H1 (cell line): ENCODE measurements around the gene BCAM. TPM values are rescaled to one million over a fixed set of nuclear protein-coding genes. Genes with fewer than 3 reads are reported as not detected.

Experiments
- CTCF ChIA-PET: fragments of 300-600 bp; sonication (Branson Sonifier 250); formaldehyde crosslinking; loops from one replicate; lab custom pipeline; 2021; ENCODE audit not compliant: partially characterized antibody; lab: Charles Lee
- POLR2A ChIA-PET: fragments of 300-600 bp; sonication (Branson Sonifier 250); formaldehyde crosslinking; loops from one replicate; lab custom pipeline; 2021; ENCODE audit warnings: inconsistent platforms; ENCODE audit not compliant: partially characterized antibody; lab: Charles Lee
- DNase-seq, 2 experiments: peaks; one replicate each; pipeline versions ENCODE4 v3.0.0 to v3.0.0-alpha.2; 2010 to 2022; ENCODE audit warnings: low spot score in 2 of 2, low read depth in 1 of 2, mixed read lengths in 1 of 2
- FAIRE-seq: peaks from 2 replicates; lab custom pipeline; 2011; peaks lifted over from hg19 to GRCh38; lab: Jason Lieb, UNC
- H2AFZ ChIP-seq: 2 replicates; pipeline ENCODE4 v1.8.1; 2012; ENCODE audit warnings: low read length, inconsistent platforms
- H2AK5ac ChIP-seq: 2 replicates; pipeline ENCODE4 v1.6.1; 2013; ENCODE audit warnings: low read depth, low read length
- H2BK120ac ChIP-seq: replicated peaks from 2 replicates; pipeline ENCODE3; 2013; ENCODE audit warnings: low read depth, low read length, inconsistent platforms
- H2BK12ac ChIP-seq: 2 replicates; pipeline ENCODE4 v1.6.1; 2013; ENCODE audit warnings: low read depth, low read length
- H2BK15ac ChIP-seq: 2 replicates; pipeline ENCODE4 v1.6.1; 2013; ENCODE audit warnings: low read length
- H2BK20ac ChIP-seq: 2 replicates; pipeline ENCODE4 v1.6.1; 2013; ENCODE audit warnings: low read length
- H2BK5ac ChIP-seq: 2 replicates; pipeline ENCODE4 v1.6.1; 2013; ENCODE audit warnings: low read depth, low read length
- H3K14ac ChIP-seq: 2 replicates; pipeline ENCODE4 v1.6.1; 2013; ENCODE audit warnings: inconsistent platforms; ENCODE audit not compliant: insufficient read length
- H3K18ac ChIP-seq: 2 replicates; pipeline ENCODE4 v1.6.1; 2013; ENCODE audit warnings: low read length; ENCODE audit errors: extremely low read depth
- H3K23ac ChIP-seq: 2 replicates; pipeline ENCODE4 v1.6.1; 2013; ENCODE audit warnings: inconsistent platforms; ENCODE audit not compliant: insufficient read length
- H3K23me2 ChIP-seq: 2 replicates; pipeline ENCODE4 v1.6.1; 2013; ENCODE audit warnings: low read depth, low read length
- H3K27ac ChIP-seq: 2 replicates; pipeline ENCODE4 v1.6.1; 2011; ENCODE audit warnings: low read depth, low read length, inconsistent platforms
- H3K27me3 ChIP-seq, 4 experiments: replicated peaks in 1 of 4; 1 replicate in 1 of 4; 2 replicates in 3 of 4; pipeline versions ENCODE4 v1.6.1 to v1.8.1; 2011 to 2013; ENCODE audit warnings: low read length in 3 of 4, mild to moderate bottlenecking in 3 of 4, inconsistent platforms in 2 of 4, mixed read lengths in 2 of 4, moderate library complexity in 1 of 4; ENCODE audit not compliant: control insufficient read depth in 3 of 4, insufficient read depth in 3 of 4; ENCODE audit errors: extremely low read depth in 1 of 4
- H3K36me3 ChIP-seq, 4 experiments: 2 replicates each; pipeline versions ENCODE4 v1.6.1 to v1.8.1; 2011 to 2013; ENCODE audit warnings: mild to moderate bottlenecking in 4 of 4, low read length in 3 of 4, moderate library complexity in 2 of 4, control low read depth in 1 of 4, inconsistent platforms in 1 of 4; ENCODE audit not compliant: insufficient read depth in 4 of 4, control insufficient read depth in 2 of 4
- H3K4ac ChIP-seq: replicated peaks from 2 replicates; pipeline ENCODE3; 2013; ENCODE audit warnings: low read length, low read depth, mixed read lengths, inconsistent platforms; ENCODE audit not compliant: insufficient read length
- H3K4me1 ChIP-seq, 4 experiments: replicated peaks in 1 of 4; 1 replicate in 1 of 4; 2 replicates in 3 of 4; pipeline versions ENCODE4 v1.6.1 to v1.8.1; 2011 to 2013; ENCODE audit warnings: low read length in 3 of 4, inconsistent platforms in 2 of 4, mixed read lengths in 1 of 4; ENCODE audit not compliant: insufficient read depth in 4 of 4, control insufficient read depth in 3 of 4
- H3K4me2 ChIP-seq, 2 experiments: 2 replicates each; pipeline versions ENCODE4 v1.6.1 to v1.8.1; 2011 to 2013; ENCODE audit warnings: low read depth in 2 of 2, low read length in 2 of 2, control low read depth in 1 of 2, inconsistent platforms in 1 of 2, mild to moderate bottlenecking in 1 of 2; ENCODE audit not compliant: insufficient read depth in 1 of 2
- H3K4me3 ChIP-seq, 4 experiments: fragments of 200-600, 300-600 bp in 1 of 4; sonication (generic), shearing (Covaris generic), sonication (Bioruptor Twin) in 1 of 4; 2 replicates each; pipeline versions ENCODE4 v1.5.1 to v1.8.1; 2011 to 2016; ENCODE audit warnings: low read length in 4 of 4, low read depth in 3 of 4, control low read depth in 2 of 4, inconsistent platforms in 2 of 4, mild to moderate bottlenecking in 2 of 4, mixed read lengths in 1 of 4, moderate library complexity in 1 of 4; ENCODE audit not compliant: insufficient read depth in 2 of 4; ENCODE audit errors: extremely low read depth in 1 of 4
- H3K56ac ChIP-seq: replicated peaks from 2 replicates; pipeline ENCODE3; 2013; ENCODE audit warnings: low read depth, mild to moderate bottlenecking, mixed read lengths, low read length, inconsistent platforms; ENCODE audit not compliant: insufficient read length
- H3K79me1 ChIP-seq: 2 replicates; pipeline ENCODE4 v1.6.1; 2013; ENCODE audit warnings: low read depth, low read length, control low read depth
- H3K79me2 ChIP-seq, 2 experiments: 2 replicates each; pipeline versions ENCODE4 v1.6.1 to v1.8.1; 2012 to 2013; ENCODE audit warnings: low read length in 2 of 2, mild to moderate bottlenecking in 2 of 2, inconsistent platforms in 1 of 2; ENCODE audit not compliant: insufficient read depth in 2 of 2, control insufficient read depth in 1 of 2
- H3K9ac ChIP-seq, 4 experiments: replicated peaks in 1 of 4; 1 replicate in 1 of 4; 2 replicates in 3 of 4; pipeline versions ENCODE4 v1.6.1 to v1.8.1; 2011 to 2013; ENCODE audit warnings: low read depth in 3 of 4, low read length in 3 of 4, control low read depth in 2 of 4, mild to moderate bottlenecking in 2 of 4, moderate library complexity in 2 of 4, inconsistent platforms in 1 of 4; ENCODE audit errors: extremely low read depth in 1 of 4
- H3K9me3 ChIP-seq, 2 experiments: 2 replicates each; pipeline versions ENCODE4 v1.6.1 to v1.8.1; 2012 to 2013; ENCODE audit warnings: mild to moderate bottlenecking in 2 of 2, moderate library complexity in 2 of 2, control low read depth in 1 of 2, inconsistent platforms in 1 of 2, low read depth in 1 of 2, low read length in 1 of 2, mixed read lengths in 1 of 2; ENCODE audit not compliant: insufficient read depth in 2 of 2
- H4K20me1 ChIP-seq, 2 experiments: replicated peaks in 1 of 2; 2 replicates each; pipeline versions ENCODE3 to v1.8.1; 2011 to 2013; ENCODE audit warnings: inconsistent platforms in 2 of 2, low read length in 2 of 2, mild to moderate bottlenecking in 1 of 2; ENCODE audit not compliant: insufficient read depth in 2 of 2, control insufficient read depth in 1 of 2
- H4K5ac ChIP-seq: 2 replicates; pipeline ENCODE4 v1.6.1; 2013; ENCODE audit warnings: low read length, low read depth, mixed read lengths, inconsistent platforms; ENCODE audit not compliant: insufficient read length
- H4K8ac ChIP-seq: 2 replicates; pipeline ENCODE4 v1.8.0; 2013; ENCODE audit warnings: mild to moderate bottlenecking, moderate library complexity, low read length, inconsistent platforms; ENCODE audit not compliant: insufficient read depth; ENCODE audit errors: extremely low read depth
- H4K91ac ChIP-seq: replicated peaks from 2 replicates; pipeline ENCODE3; 2013; ENCODE audit warnings: low read length, mixed read lengths, inconsistent platforms; ENCODE audit not compliant: insufficient read length
- BRCA1 ChIP-seq: IDR thresholded peaks from 2 replicates; pipeline ENCODE4 v1.6.1; 2012; ENCODE audit warnings: low read depth, low read length, improper control_type of control experiment
- CTCF ChIP-seq, 3 experiments: IDR thresholded peaks; 1 replicate in 2 of 3; 2 replicates in 1 of 3; pipeline versions ENCODE4 v1.5.1 to v1.6.1; 2011; ENCODE audit warnings: low read length in 3 of 3, mild to moderate bottlenecking in 3 of 3, inconsistent platforms in 2 of 3, low read depth in 1 of 3, moderate library complexity in 1 of 3; ENCODE audit not compliant: insufficient read depth in 1 of 3; ENCODE audit errors: control extremely low read depth in 1 of 3
- FOSL1 ChIP-seq: IDR thresholded peaks from 2 replicates; pipeline ENCODE4 v1.6.1; 2011; ENCODE audit warnings: mild to moderate bottlenecking, low read depth, low read length, moderate library complexity; ENCODE audit not compliant: insufficient read depth
- GTF2F1 ChIP-seq: IDR thresholded peaks from 2 replicates; pipeline ENCODE4 v1.6.1; 2012; ENCODE audit warnings: low read depth, low read length, improper control_type of control experiment, borderline replicate concordance
- MAX ChIP-seq: IDR thresholded peaks from 2 replicates; pipeline ENCODE4 v1.6.1; 2012; ENCODE audit warnings: inconsistent platforms
- RBBP5 ChIP-seq: IDR thresholded peaks from 2 replicates; pipeline ENCODE4 v1.7.1; 2012; ENCODE audit warnings: low read depth, mild to moderate bottlenecking, inconsistent platforms, low read length, moderate library complexity, borderline replicate concordance
- SIRT6 ChIP-seq: IDR thresholded peaks from one replicate; pipeline ENCODE4 v1.7.1; 2012; ENCODE audit warnings: low read length, inconsistent platforms
- SUZ12 ChIP-seq: fragments of 200-600 bp; sonication (generic); IDR thresholded peaks from 2 replicates; pipeline ENCODE4 v1.6.1; 2012; ENCODE audit warnings: mild to moderate bottlenecking, inconsistent platforms, low read length, moderate library complexity, mixed read lengths
- TBP ChIP-seq: IDR thresholded peaks from 2 replicates; pipeline ENCODE4 v1.6.1; 2011; ENCODE audit warnings: low read depth, low read length, improper control_type of control experiment
- TCF12 ChIP-seq: IDR thresholded peaks from 2 replicates; pipeline ENCODE4 v1.6.1; 2011; ENCODE audit warnings: low read depth, mild to moderate bottlenecking, low read length
- TEAD4 ChIP-seq: IDR thresholded peaks from 2 replicates; pipeline ENCODE4 v1.6.1; 2012; ENCODE audit warnings: low read depth, low read length, inconsistent platforms, mixed read lengths
- WGBS, 2 experiments: shearing (Covaris generic) in 1 of 2; methylation state at CpG; one replicate each; pipeline versions ENCODE4 v1.1.6 to v1.1.7; 2013 to 2015; ENCODE audit warnings: low lambda C conversion rate in 2 of 2, mixed read lengths in 2 of 2, inconsistent platforms in 1 of 2, low coverage in 1 of 2, missing lambda C conversion rate in 1 of 2; ENCODE audit not compliant: insufficient replicate concordance in 2 of 2, insufficient coverage in 1 of 2, insufficient read length in 1 of 2; ENCODE audit errors: extremely low coverage in 1 of 2, missing lambda C conversion rate in 1 of 2; 5-methylcytosine and 5-hydroxymethylcytosine counted together
- polyA plus RNA-seq, 7 experiments: library from polyadenylated mRNA; depleted of rRNA in 3 of 7; stranded (reverse) in 5 of 7; unstranded in 2 of 7; fragments of >200 nt in 5 of 7; fragments of 200-250 nt in 2 of 7; gene quantifications; 1 replicate in 5 of 7; 2 replicates in 1 of 7; 4 replicates in 1 of 7; pipeline versions ENCODE4 v1.2.1 to v1.2.3, GENCODE V29; 2011 to 2013; ENCODE audit warnings: missing spikeins in 2 of 7, mixed read lengths in 2 of 7
- total RNA-seq: library from RNA; stranded (reverse); fragmentation: NEBNext Ultra II Directional; extraction: Animal tissue kit (Norgen Biotek cat#: 25700); gene quantifications from 2 replicates; pipeline ENCODE4 v1.2.1, GENCODE V29; 2021

BCAM gene
- total and polyA plus RNA-seq, 2 of the 8 experiments (the other 6 are each of a cell fraction or from before 2014, with no cell fraction given), result 32.5 to 81.4 TPM

DNA sequence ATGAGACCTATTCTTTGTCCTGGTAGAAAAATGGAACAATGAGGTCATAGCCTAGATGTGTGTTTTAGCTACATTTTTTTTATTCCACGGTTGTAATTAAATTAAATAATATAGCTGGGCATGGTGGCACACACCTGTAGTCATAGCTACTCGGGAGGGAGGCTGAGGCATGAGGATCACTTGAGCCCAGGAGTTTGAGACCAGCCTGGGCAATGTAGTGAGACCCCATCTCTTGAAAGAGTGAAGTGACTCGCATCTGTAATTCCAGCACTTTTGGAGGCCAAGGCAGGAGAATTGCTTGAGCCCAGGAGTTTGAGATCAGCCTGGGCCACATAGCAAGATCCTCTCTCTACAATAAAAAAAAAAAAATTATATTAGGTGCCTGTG, 43.0 kb upstream of the BCAM start:
- no peaks in the 10 kb centered on the region for H3K79me2 ChIP-seq
- peaks cover 0 to 6% of the 10 kb centered on the region in 2 experiments; a peak in 2 of 4 replicates for H3K9me3 ChIP-seq
- ChIA-PET CTCF (interaction anchor here (0.6 to 16.4 kb wide), 10 partner anchors 9 to 113 kb away, joined by 3 to 468 read pairs (median 3); no protein-coding TSS in a partner anchor), POLR2A (interaction anchor here (0.6 to 2.0 kb wide), 3 partner anchors 21 to 871 kb away, joined by 3 to 5 read pairs (median 4); no protein-coding TSS in a partner anchor)
- no peak overlapping the region for H3K18ac ChIP-seq
- no peak overlapping the region for H4K8ac ChIP-seq
- no peaks in the 10 kb centered on the region for H4K20me1 ChIP-seq
- H3K4me3 ChIP-seq, result no peak overlapping the region
- no peaks in the 10 kb centered on the region for H3K79me1 ChIP-seq
- no peak overlapping the region for H3K4me2 ChIP-seq
- no peak overlapping the region for H2BK12ac ChIP-seq
- H2BK20ac ChIP-seq, result no peak overlapping the region
- no peak overlapping the region for H4K5ac ChIP-seq
- H4K91ac ChIP-seq, result no peak overlapping the region
- H2AFZ ChIP-seq, result no peak overlapping the region
- no peaks in the 10 kb centered on the region for H3K23me2 ChIP-seq
- H2BK5ac ChIP-seq, result no peak overlapping the region
- H2BK15ac ChIP-seq, result no peak overlapping the region
- no peak for FAIRE-seq
- H3K27ac ChIP-seq, result no peak overlapping the region
- H3K14ac ChIP-seq, result no peak overlapping the region
- peaks cover 0 to 2% (median under 1%) of the 10 kb centered on the region in 4 experiments; a peak in 2 of 7 replicates for H3K4me1 ChIP-seq
- no peak overlapping the region for H2BK120ac ChIP-seq
- no peak overlapping the region for H3K4ac ChIP-seq
- no peak overlapping the region for H2AK5ac ChIP-seq
- H3K9ac ChIP-seq, result no peak overlapping the region
- 92% methylated on average over 3 of the region's 3 CpGs; no CpG with 5 or more reads in 1 of the 2 experiments for WGBS, 2 experiments
- H3K23ac ChIP-seq, result no peak overlapping the region
- DNase-seq, result no peak
- no peak for TF ChIP-seq RBBP5
- no peak for TF ChIP-seq FOSL1
- no peak for TF ChIP-seq TEAD4
- TF ChIP-seq TBP, result no peak
- TF ChIP-seq CTCF (IDR thresholded peaks at IDR 0.05; ENCODE audit: control extremely low read depth in 1 of 3, insufficient read depth in 1 of 3, low read depth in 1 of 3, low read length in 3 of 3), result no peak
- no peak for TF ChIP-seq MAX
- no peak for TF ChIP-seq SUZ12
- no peak for TF ChIP-seq GTF2F1
- TF ChIP-seq BRCA1, result no peak
- no peak for TF ChIP-seq TCF12
- no peak for TF ChIP-seq SIRT6
- TF ChIP-seq, all 59 proteins: peak for 0
- Histone ChIP-seq H3K56ac (no peak overlapping the region), H3K36me3 (no peaks in the 10 kb centered on the region), H3K27me3 (peaks cover 0 to 2% (median 0%) of the 10 kb centered on the region in 4 experiments; a peak in 2 of 7 replicates)
